ENCODE results near the gene C15orf61.

Gene C15orf61

GRCh38 chr15:67570875-67571647, 50.1 kb downstream of the C15orf61 start:
- H3K9me3 ChIP-seq (replicated peaks in 1 of 2; ENCODE audit: control insufficient read depth in 2 of 2, insufficient read depth in 1 of 2, low read depth in 1 of 2, low read length in 2 of 2): no peaks in the 10 kb centered on the region
- no peak for DNase-seq (ENCODE audit: low spot score)
- H3K79me1 ChIP-seq (ENCODE audit: low read depth, low read length): no peaks in the 10 kb centered on the region
- H3K4me1 ChIP-seq (ENCODE audit: control insufficient read depth in 2 of 2, insufficient read depth in 1 of 2, low read depth in 1 of 2, low read length in 2 of 2): peaks cover 7 to 17% of the 10 kb centered on the region in 2 donors
- H2BK5ac ChIP-seq (ENCODE audit: low read length): no peak overlapping the region
- no peak overlapping the region for H2AFZ ChIP-seq (ENCODE audit: low read length)
- no peak overlapping the region for H3K4me2 ChIP-seq (ENCODE audit: insufficient read depth, low read length, poor library complexity, severe bottlenecking)
- no peak overlapping the region for H2BK12ac ChIP-seq (ENCODE audit: low read length)
- H3K4me3 ChIP-seq (ENCODE audit: low read length in 2 of 2): no peak overlapping the region
- no peak overlapping the region for H3K9ac ChIP-seq (ENCODE audit: low read depth, low read length, poor library complexity)
- no peaks in the 10 kb centered on the region for H3K27me3 ChIP-seq (ENCODE audit: control insufficient read depth in 3 of 3, insufficient read depth in 3 of 3, low read depth in 1 of 3, low read length in 3 of 3)
- no peak overlapping the region for H3K14ac ChIP-seq (ENCODE audit: low read length)
- no peak overlapping the region for H4K91ac ChIP-seq (ENCODE audit: low read depth, low read length, poor library complexity)
- H3K27ac ChIP-seq (replicated peaks; ENCODE audit: low read length): no peak overlapping the region
- H2BK120ac ChIP-seq (ENCODE audit: low read depth, low read length): no peak overlapping the region
- H2BK15ac ChIP-seq (ENCODE audit: low read length): no peak overlapping the region
- no peak overlapping the region for H4K8ac ChIP-seq (ENCODE audit: low read depth, low read length)
- no peaks in the 10 kb centered on the region for H3K36me3 ChIP-seq (replicated peaks in 1 of 2; ENCODE audit: control insufficient read depth in 2 of 2, insufficient read depth in 2 of 2, low read length in 2 of 2)
- no peak overlapping the region for H3K18ac ChIP-seq (ENCODE audit: low read length)
- no peak overlapping the region for H3K23ac ChIP-seq (ENCODE audit: low read depth, low read length, poor library complexity)
- no peak overlapping the region for H2AK5ac ChIP-seq (ENCODE audit: low read depth, low read length)
- WGBS, 2 donors (ENCODE audit: extremely low coverage in 2 of 2, insufficient read length in 2 of 2, insufficient replicate concordance in 1 of 2): no CpG with 5 or more reads among the region's 4 CpGs
- H3K4ac ChIP-seq (ENCODE audit: low read length): no peak overlapping the region

GRCh38 chr15:67571648-67572415, 50.9 kb downstream of the C15orf61 start:
- H3K27ac ChIP-seq (replicated peaks; ENCODE audit: low read length): no peak overlapping the region

GRCh38 chr15:67573194-67573593, 52.3 kb downstream of the C15orf61 start:
- H3K4me2 ChIP-seq (ENCODE audit: insufficient read depth, low read length, poor library complexity, severe bottlenecking): no peak overlapping the region
- H3K23ac ChIP-seq (ENCODE audit: low read depth, low read length, poor library complexity): no peak overlapping the region
- no peak overlapping the region for H2AFZ ChIP-seq (ENCODE audit: low read length)
- no peak overlapping the region for H4K8ac ChIP-seq (ENCODE audit: low read depth, low read length)
- peaks cover 0 to 2% of the 10 kb centered on the region in 2 donors for H3K36me3 ChIP-seq (replicated peaks in 1 of 2; ENCODE audit: control insufficient read depth in 2 of 2, insufficient read depth in 2 of 2, low read length in 2 of 2)
- no peaks in the 10 kb centered on the region for H3K9me3 ChIP-seq (replicated peaks in 1 of 2; ENCODE audit: control insufficient read depth in 2 of 2, insufficient read depth in 1 of 2, low read depth in 1 of 2, low read length in 2 of 2)
- no peak overlapping the region for H2AK5ac ChIP-seq (ENCODE audit: low read depth, low read length)
- no peaks in the 10 kb centered on the region for H3K27me3 ChIP-seq (ENCODE audit: control insufficient read depth in 3 of 3, insufficient read depth in 3 of 3, low read depth in 1 of 3, low read length in 3 of 3)
- H3K27ac ChIP-seq (replicated peaks; ENCODE audit: low read length): no peak overlapping the region
- no peak overlapping the region for H4K91ac ChIP-seq (ENCODE audit: low read depth, low read length, poor library complexity)
- no peak overlapping the region for H2BK5ac ChIP-seq (ENCODE audit: low read length)
- H2BK12ac ChIP-seq (ENCODE audit: low read length): no peak overlapping the region
- peaks cover 9 to 17% of the 10 kb centered on the region in 2 donors for H3K4me1 ChIP-seq (ENCODE audit: control insufficient read depth in 2 of 2, insufficient read depth in 1 of 2, low read depth in 1 of 2, low read length in 2 of 2)
- no peak for DNase-seq (ENCODE audit: low spot score)
- no peak overlapping the region for H2BK15ac ChIP-seq (ENCODE audit: low read length)
- no peak overlapping the region for H3K4me3 ChIP-seq (ENCODE audit: low read length in 2 of 2)
- H3K9ac ChIP-seq (ENCODE audit: low read depth, low read length, poor library complexity): no peak overlapping the region
- H3K79me1 ChIP-seq (ENCODE audit: low read depth, low read length): no peaks in the 10 kb centered on the region
- no peak overlapping the region for H2BK120ac ChIP-seq (ENCODE audit: low read depth, low read length)
- no peak overlapping the region for H3K4ac ChIP-seq (ENCODE audit: low read length)
- WGBS, 2 donors (ENCODE audit: extremely low coverage in 2 of 2, insufficient read length in 2 of 2, insufficient replicate concordance in 1 of 2): no CpG with 5 or more reads among the region's 3 CpGs
- no peak overlapping the region for H3K18ac ChIP-seq (ENCODE audit: low read length)
- H3K14ac ChIP-seq (ENCODE audit: low read length): no peak overlapping the region

More at GRCh38 chr15:67571648-67572415, 50.9 kb downstream of the C15orf61 start:
- no peak overlapping the region for H3K4me3 ChIP-seq (ENCODE audit: low read length in 2 of 2)
- H3K79me1 ChIP-seq (ENCODE audit: low read depth, low read length): no peaks in the 10 kb centered on the region
- H3K4me2 ChIP-seq (ENCODE audit: insufficient read depth, low read length, poor library complexity, severe bottlenecking): no peak overlapping the region
- peaks cover 7 to 17% of the 10 kb centered on the region in 2 donors for H3K4me1 ChIP-seq (ENCODE audit: control insufficient read depth in 2 of 2, insufficient read depth in 1 of 2, low read depth in 1 of 2, low read length in 2 of 2)
- no peak overlapping the region for H3K9ac ChIP-seq (ENCODE audit: low read depth, low read length, poor library complexity)
- no peak overlapping the region for H2AK5ac ChIP-seq (ENCODE audit: low read depth, low read length)
- WGBS, 2 donors (ENCODE audit: extremely low coverage in 2 of 2, insufficient read length in 2 of 2, insufficient replicate concordance in 1 of 2): no CpG with 5 or more reads among the region's 5 CpGs
- no peak overlapping the region for H2BK15ac ChIP-seq (ENCODE audit: low read length)
- no peaks in the 10 kb centered on the region for H3K27me3 ChIP-seq (ENCODE audit: control insufficient read depth in 3 of 3, insufficient read depth in 3 of 3, low read depth in 1 of 3, low read length in 3 of 3)
- H4K91ac ChIP-seq (ENCODE audit: low read depth, low read length, poor library complexity): no peak overlapping the region
- H2BK120ac ChIP-seq (ENCODE audit: low read depth, low read length): no peak overlapping the region
- H2AFZ ChIP-seq (ENCODE audit: low read length): no peak overlapping the region
- no peak overlapping the region for H3K4ac ChIP-seq (ENCODE audit: low read length)
- no peaks in the 10 kb centered on the region for H3K36me3 ChIP-seq (replicated peaks in 1 of 2; ENCODE audit: control insufficient read depth in 2 of 2, insufficient read depth in 2 of 2, low read length in 2 of 2)
- no peaks in the 10 kb centered on the region for H3K9me3 ChIP-seq (replicated peaks in 1 of 2; ENCODE audit: control insufficient read depth in 2 of 2, insufficient read depth in 1 of 2, low read depth in 1 of 2, low read length in 2 of 2)
- H3K18ac ChIP-seq (ENCODE audit: low read length): no peak overlapping the region
- no peak for DNase-seq (ENCODE audit: low spot score)
- H4K8ac ChIP-seq (ENCODE audit: low read depth, low read length): no peak overlapping the region
- no peak overlapping the region for H3K14ac ChIP-seq (ENCODE audit: low read length)
- H3K23ac ChIP-seq (ENCODE audit: low read depth, low read length, poor library complexity): no peak overlapping the region
- H2BK12ac ChIP-seq (ENCODE audit: low read length): no peak overlapping the region
- H2BK5ac ChIP-seq (ENCODE audit: low read length): no peak overlapping the region

- H4K91ac ChIP-seq (ENCODE audit: low read depth, low read length, poor library complexity): no peak overlapping the region
- no peak overlapping the region for H3K4me3 ChIP-seq (ENCODE audit: low read length in 2 of 2)
- H3K23ac ChIP-seq (ENCODE audit: low read depth, low read length, poor library complexity): no peak overlapping the region
- H3K18ac ChIP-seq (ENCODE audit: low read length): no peak overlapping the region
- WGBS, 2 donors (ENCODE audit: extremely low coverage in 2 of 2, insufficient read length in 2 of 2, insufficient replicate concordance in 1 of 2): no CpG with 5 or more reads among the region's 4 CpGs
- H3K9ac ChIP-seq (ENCODE audit: low read depth, low read length, poor library complexity): no peak overlapping the region
- H3K27ac ChIP-seq (replicated peaks; ENCODE audit: low read length): no peak overlapping the region
- no peak overlapping the region for H2BK12ac ChIP-seq (ENCODE audit: low read length)
- no peak overlapping the region for H2BK15ac ChIP-seq (ENCODE audit: low read length)
- H3K4me2 ChIP-seq (ENCODE audit: insufficient read depth, low read length, poor library complexity, severe bottlenecking): no peak overlapping the region
- H3K14ac ChIP-seq (ENCODE audit: low read length): no peak overlapping the region
- H2AK5ac ChIP-seq (ENCODE audit: low read depth, low read length): no peak overlapping the region
- H2BK5ac ChIP-seq (ENCODE audit: low read length): no peak overlapping the region
- no peak overlapping the region for H2AFZ ChIP-seq (ENCODE audit: low read length)
- no peak overlapping the region for H2BK120ac ChIP-seq (ENCODE audit: low read depth, low read length)
- no peak overlapping the region for H3K4ac ChIP-seq (ENCODE audit: low read length)
- H3K27me3 ChIP-seq (ENCODE audit: control insufficient read depth in 3 of 3, insufficient read depth in 3 of 3, low read depth in 1 of 3, low read length in 3 of 3): no peaks in the 10 kb centered on the region
- H4K8ac ChIP-seq (ENCODE audit: low read depth, low read length): no peak overlapping the region
- DNase-seq (ENCODE audit: low spot score): peak; percentile 12
- peaks cover 9 to 17% of the 10 kb centered on the region in 2 donors for H3K4me1 ChIP-seq (ENCODE audit: control insufficient read depth in 2 of 2, insufficient read depth in 1 of 2, low read depth in 1 of 2, low read length in 2 of 2)
- no peaks in the 10 kb centered on the region for H3K79me1 ChIP-seq (ENCODE audit: low read depth, low read length)
- H3K36me3 ChIP-seq (replicated peaks in 1 of 2; ENCODE audit: control insufficient read depth in 2 of 2, insufficient read depth in 2 of 2, low read length in 2 of 2): peaks cover 0 to 3% of the 10 kb centered on the region in 2 donors
- H3K9me3 ChIP-seq (replicated peaks in 1 of 2; ENCODE audit: control insufficient read depth in 2 of 2, insufficient read depth in 1 of 2, low read depth in 1 of 2, low read length in 2 of 2): no peaks in the 10 kb centered on the region
Measured at GRCh38 chr15:67575039-67575502, 54.1 kb downstream of the C15orf61 start.
